Lung (tissue), 12 donors: Measurements from ENCODE around the gene TNNC2. TPM values are rescaled to one million over a fixed set of nuclear protein-coding genes. Genes with fewer than 3 reads are reported as not detected.
"Not testable (repeated sequence)": the region's sequence is repeated elsewhere in the genome, so short reads cannot be mapped to it uniquely, and the experiment has no call there.

Experiments used
- ATAC-seq: fragments of 200-7000 bp; cut with Tn5 transposase; one replicate; pipeline ENCODE4 v1.9.1; 2020; ENCODE audit warnings: moderate number of reproducible peaks; ENCODE audit not compliant: insufficient read depth, low FRiP score
- DNase-seq, 3 donors: peaks; one replicate each; pipeline ENCODE4 v3.0.0-alpha.2; 2013 to 2017
- H3K27ac ChIP-seq, 2 donors: one replicate each; pipeline ENCODE4 v1.5.1; 2013; ENCODE audit warnings: mild to moderate bottlenecking in 2 of 2, moderate library complexity in 2 of 2, control low read depth in 1 of 2, inconsistent platforms in 1 of 2, low read depth in 1 of 2, low read length in 1 of 2
- H3K27me3 ChIP-seq, 3 donors: one replicate each; pipeline ENCODE4 v1.5.1; 2013; ENCODE audit warnings: low read length in 2 of 3; ENCODE audit not compliant: control insufficient read depth in 3 of 3, insufficient read depth in 3 of 3
- H3K36me3 ChIP-seq, 4 donors: one replicate each; pipeline ENCODE4 v1.5.1; 2013; ENCODE audit warnings: low read length in 4 of 4, mild to moderate bottlenecking in 1 of 4, moderate library complexity in 1 of 4; ENCODE audit not compliant: control insufficient read depth in 4 of 4, insufficient read depth in 4 of 4
- H3K4me1 ChIP-seq, 5 donors: one replicate each; pipeline ENCODE4 v1.5.1; 2013; ENCODE audit warnings: low read length in 5 of 5, mild to moderate bottlenecking in 2 of 5, moderate library complexity in 1 of 5; ENCODE audit not compliant: control insufficient read depth in 5 of 5, insufficient read depth in 5 of 5
- H3K4me3 ChIP-seq: one replicate; pipeline ENCODE4 v1.5.1; 2013; ENCODE audit warnings: mild to moderate bottlenecking, control low read depth, moderate library complexity
- H3K9ac ChIP-seq, 2 donors: one replicate each; pipeline ENCODE4 v1.5.1; 2013; ENCODE audit warnings: low read length in 2 of 2, control low read depth in 1 of 2; ENCODE audit not compliant: insufficient read depth in 1 of 2
- H3K9me3 ChIP-seq, 4 donors: one replicate each; pipeline ENCODE4 v1.5.1; 2013; ENCODE audit warnings: low read length in 3 of 4, mild to moderate bottlenecking in 1 of 4, moderate library complexity in 1 of 4; ENCODE audit not compliant: control insufficient read depth in 4 of 4, insufficient read depth in 3 of 4
- WGBS, 2 donors: extraction: QIAGEN DNeasy Blood & Tissue Kit; methylation state at CpG; one replicate each; pipeline ENCODE4 v1.1.7; 2013; 5-methylcytosine and 5-hydroxymethylcytosine counted together
- polyA plus RNA-seq, 2 donors: library from polyadenylated mRNA; stranded (reverse); fragments of 200-250 nt; gene quantifications; one replicate each; pipeline ENCODE4 v1.2.1, GENCODE V29; 2013
- total RNA-seq, 2 donors: library from RNA; depleted of rRNA in 1 of 2; stranded (reverse); fragments of >200 nt in 1 of 2; gene quantifications; one replicate each; pipeline ENCODE4 v1.2.1, GENCODE V29; 2014 to 2021
- TF ChIP-seq, protein P1 (sequence below): IDR thresholded peaks from 2 replicates; pipeline ENCODE4 v1.5.1; 2012; ENCODE audit warnings: mild to moderate bottlenecking; ENCODE audit errors: control extremely low read depth, extremely low read depth
- donor health status: control.
- donor health status: control.
- donor health status: Bipolar disorder and iron deficiency.
- donor health status: healthy.
- donor health status: DM: yes; HTN: yes; CAD: no.

TNNC2 gene
- total and polyA plus RNA-seq, 4 donors, result 0.54 to 1.5 (median 1.1) TPM; not detected in 1

DNA sequence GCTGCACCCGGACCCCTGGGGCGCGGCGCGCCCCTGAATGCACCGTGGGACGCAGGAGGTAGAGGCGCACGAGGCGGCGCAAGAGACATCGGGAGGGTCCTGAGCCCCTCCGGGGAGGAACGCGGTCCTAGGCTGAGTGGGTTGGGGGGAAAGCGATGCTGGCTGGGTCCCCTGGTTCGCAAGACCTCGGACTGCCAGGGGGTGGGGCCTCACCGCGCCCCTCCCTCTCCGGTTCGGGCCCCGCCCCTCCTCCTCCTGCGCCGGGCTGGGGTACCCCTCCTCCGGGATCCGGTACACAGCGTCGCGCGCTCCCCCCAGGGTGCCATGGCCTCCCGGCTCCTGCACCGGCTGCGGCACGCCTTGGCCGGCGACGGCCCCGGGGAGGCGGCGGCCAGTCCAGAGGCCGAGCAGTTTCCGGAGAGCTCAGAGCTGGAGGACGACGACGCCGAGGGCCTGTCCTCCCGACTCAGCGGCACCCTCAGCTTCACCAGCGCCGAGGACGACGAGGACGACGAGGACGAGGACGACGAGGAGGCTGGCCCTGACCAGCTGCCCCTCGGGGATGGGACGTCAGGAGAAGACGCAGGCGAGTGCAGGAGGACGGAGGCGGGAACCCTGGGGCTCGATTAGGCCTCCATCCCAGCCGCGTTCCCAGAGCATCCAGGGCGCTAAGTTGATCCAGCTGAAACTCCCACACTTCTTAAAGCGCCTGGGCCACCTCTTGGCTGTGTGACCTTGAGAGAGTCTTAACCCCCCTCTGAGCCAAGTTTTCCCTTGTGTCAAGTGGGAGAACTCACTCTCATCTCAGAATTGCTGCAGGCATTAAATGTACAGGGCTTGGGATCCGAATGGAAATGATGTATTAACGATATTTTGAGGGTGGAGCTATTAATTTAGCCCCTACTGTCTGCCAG, 7.0 kb upstream of the TNNC2 start:
- Histone ChIP-seq H3K27ac (peak overlapping the region; percentile 90 to 97), H3K9ac (peak overlapping the region; percentile 69 to 73), H3K36me3 (peaks cover 0 to 13% (median 4%) of the 10 kb centered on the region in 4 donors), H3K9me3 (no peaks in the 10 kb centered on the region), H3K4me3 (peak overlapping the region; percentile 60), H3K27me3 (no peaks in the 10 kb centered on the region), H3K4me1 (peaks cover 6 to 31% (median 12%) of the 10 kb centered on the region in 5 donors)
- TF ChIP-seq, protein P1, sequence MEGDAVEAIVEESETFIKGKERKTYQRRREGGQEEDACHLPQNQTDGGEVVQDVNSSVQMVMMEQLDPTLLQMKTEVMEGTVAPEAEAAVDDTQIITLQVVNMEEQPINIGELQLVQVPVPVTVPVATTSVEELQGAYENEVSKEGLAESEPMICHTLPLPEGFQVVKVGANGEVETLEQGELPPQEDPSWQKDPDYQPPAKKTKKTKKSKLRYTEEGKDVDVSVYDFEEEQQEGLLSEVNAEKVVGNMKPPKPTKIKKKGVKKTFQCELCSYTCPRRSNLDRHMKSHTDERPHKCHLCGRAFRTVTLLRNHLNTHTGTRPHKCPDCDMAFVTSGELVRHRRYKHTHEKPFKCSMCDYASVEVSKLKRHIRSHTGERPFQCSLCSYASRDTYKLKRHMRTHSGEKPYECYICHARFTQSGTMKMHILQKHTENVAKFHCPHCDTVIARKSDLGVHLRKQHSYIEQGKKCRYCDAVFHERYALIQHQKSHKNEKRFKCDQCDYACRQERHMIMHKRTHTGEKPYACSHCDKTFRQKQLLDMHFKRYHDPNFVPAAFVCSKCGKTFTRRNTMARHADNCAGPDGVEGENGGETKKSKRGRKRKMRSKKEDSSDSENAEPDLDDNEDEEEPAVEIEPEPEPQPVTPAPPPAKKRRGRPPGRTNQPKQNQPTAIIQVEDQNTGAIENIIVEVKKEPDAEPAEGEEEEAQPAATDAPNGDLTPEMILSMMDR, result no peak
- ATAC-seq (peak; percentile 80), DNase-seq (peak; percentile 87 to 91 (median 88))
- 6 to 7% methylated on average over 61 to 70 of the region's 71 CpGs for WGBS, 2 donors

- TF ChIP-seq, protein P1, result no peak
- 5 to 7% methylated on average over 21 to 35 of the region's 35 CpGs for WGBS, 2 donors
- ATAC-seq (peak; percentile 89), DNase-seq (peak; percentile 94 to 97 (median 95))
- Histone ChIP-seq H3K4me1 (peaks cover 9 to 31% (median 12%) of the 10 kb centered on the region in 5 donors), H3K4me3 (peak within 1 kb of the TSS; percentile 60), H3K9ac (peak within 1 kb of the TSS; percentile 69 to 91), H3K27me3 (no peaks in the 10 kb centered on the region), H3K27ac (peak within 1 kb of the TSS; percentile 90 to 97), H3K36me3 (peaks cover 0 to 13% (median 4%) of the 10 kb centered on the region in 4 donors), H3K9me3 (no peaks in the 10 kb centered on the region)
These were observed 6.1 kb upstream of the TNNC2 start, which contains the start of gene SNX21 for GRCh38 chr20:45833030-45833882. SNX21 (plus strand) TSS chr20:45833799; CDS start chr20:45833920, 121 bp downstream.

- TF ChIP-seq, protein P1, result no peak
- Histone ChIP-seq H3K27ac (peak overlapping the region; percentile 46 to 90), H3K9me3 (no peaks in the 10 kb centered on the region), H3K9ac (peak overlapping the region in 1 of 2 donors; percentile 91), H3K36me3 (peaks cover 0 to 13% (median 4%) of the 10 kb centered on the region in 4 donors), H3K4me3 (no peak overlapping the region), H3K4me1 (peaks cover 9 to 31% (median 12%) of the 10 kb centered on the region in 5 donors), H3K27me3 (no peaks in the 10 kb centered on the region)
- WGBS, 2 donors, result 75 to 86% methylated on average over 4 of the region's 4 CpGs
- ATAC-seq (no peak), DNase-seq (no peak)
These were observed 5.5 kb upstream of the TNNC2 start for GRCh38 chr20:45832619-45833018.

- not testable (repeated sequence) for ATAC-seq, H3K27me3 ChIP-seq, H3K36me3 ChIP-seq, H3K27ac ChIP-seq, H3K9me3 ChIP-seq, H3K4me3 ChIP-seq, DNase-seq, H3K9ac ChIP-seq
- H3K4me1 ChIP-seq, result peaks cover 0 to 27% (median 10%) of the 10 kb centered on the region in 5 donors
- 91 to 92% methylated on average over 4 of the region's 4 CpGs for WGBS, 2 donors
These were observed 2.6 kb upstream of the TNNC2 start for GRCh38 chr20:45829673-45830106.
